Measurements from ENCODE around the gene APOBEC2.

APOBEC2 gene

DNA sequence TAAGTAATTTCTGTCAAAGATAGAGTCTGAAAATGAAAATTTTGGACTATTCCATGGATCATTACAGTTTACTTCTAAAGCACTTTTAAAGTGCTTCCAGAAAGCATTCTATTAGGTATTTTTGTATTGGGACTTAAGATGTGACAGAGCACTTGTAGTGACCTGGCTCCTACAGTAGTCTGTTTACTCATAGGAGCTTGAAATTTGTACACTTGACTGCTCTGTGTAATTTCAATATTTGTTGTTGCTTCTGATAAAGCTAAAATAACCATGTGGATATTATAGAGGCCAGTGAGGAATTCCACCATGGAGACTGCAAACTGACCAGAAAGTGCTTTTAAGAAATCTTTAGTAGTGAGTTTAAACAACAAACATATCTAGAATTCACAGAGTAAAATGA, 30.1 kb downstream of the APOBEC2 start:
- Histone ChIP-seq H3K27ac (ENCODE audit: insufficient read depth, low read depth, low read length, poor library complexity, severe bottlenecking) (no peak overlapping the region), H3K36me3 (ENCODE audit: control insufficient read depth, insufficient read depth, low read length) (peaks cover 29% of the 10 kb centered on the region), H3K9me3 (ENCODE audit: control insufficient read depth, low read length) (no peaks in the 10 kb centered on the region), H3K4me1 (ENCODE audit: control insufficient read depth, insufficient read depth, low read length) (no peaks in the 10 kb centered on the region), H3K27me3 (ENCODE audit: control insufficient read depth, insufficient read depth, low read length, poor library complexity, severe bottlenecking) (no peaks in the 10 kb centered on the region), H3K4me3 (ENCODE audit: insufficient read depth, low read depth, low read length) (no peak overlapping the region)

DNA sequence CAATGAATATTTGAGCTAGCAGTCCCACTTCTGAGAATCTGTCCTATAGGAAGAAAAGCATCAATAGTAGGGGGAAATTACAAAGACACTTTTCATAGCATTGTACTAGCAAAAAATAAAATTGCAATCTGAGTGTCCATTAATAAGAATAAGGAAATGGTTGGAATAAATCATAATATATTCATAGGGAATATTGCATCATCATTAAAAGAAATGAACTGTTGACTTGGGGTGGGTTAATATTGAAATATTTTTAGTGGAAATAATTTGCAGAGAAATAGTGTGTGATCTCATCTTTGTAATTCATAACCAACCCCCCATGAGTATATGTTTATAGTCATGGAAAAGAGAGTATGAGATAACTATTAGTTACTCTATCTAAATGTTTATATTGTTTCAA, 32.2 kb downstream of the APOBEC2 start:
- Histone ChIP-seq H3K36me3 (ENCODE audit: control insufficient read depth, insufficient read depth, low read length) (peaks cover 23% of the 10 kb centered on the region), H3K9me3 (ENCODE audit: control insufficient read depth, low read length) (no peaks in the 10 kb centered on the region), H3K4me3 (ENCODE audit: insufficient read depth, low read depth, low read length) (no peak overlapping the region), H3K27ac (ENCODE audit: insufficient read depth, low read depth, low read length, poor library complexity, severe bottlenecking) (no peak overlapping the region), H3K4me1 (ENCODE audit: control insufficient read depth, insufficient read depth, low read length) (no peaks in the 10 kb centered on the region), H3K27me3 (ENCODE audit: control insufficient read depth, insufficient read depth, low read length, poor library complexity, severe bottlenecking) (no peaks in the 10 kb centered on the region)

DNA sequence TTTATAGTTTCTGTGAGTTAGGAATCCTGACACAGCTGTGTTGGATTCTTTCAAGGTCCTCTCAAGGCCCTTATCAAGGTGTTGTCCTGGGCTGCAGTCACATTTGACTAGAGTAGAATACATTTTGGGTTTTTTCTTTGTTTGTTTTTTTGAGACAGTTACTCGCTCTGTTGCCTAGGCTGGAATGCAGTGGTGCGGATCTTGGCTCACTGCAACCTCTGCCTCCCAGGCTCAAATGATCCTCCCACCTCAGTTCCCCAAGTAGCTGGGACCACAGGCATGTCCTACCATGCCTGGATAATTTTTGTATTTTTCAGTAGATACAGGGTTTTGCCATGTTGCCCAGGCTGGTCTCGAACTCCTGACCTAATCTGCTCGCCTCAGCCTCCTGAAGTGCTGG, 35.4 kb downstream of the APOBEC2 start:
- Histone ChIP-seq H3K4me3 (ENCODE audit: insufficient read depth, low read depth, low read length) (no peak overlapping the region), H3K4me1 (ENCODE audit: control insufficient read depth, insufficient read depth, low read length) (no peaks in the 10 kb centered on the region), H3K27ac (ENCODE audit: insufficient read depth, low read depth, low read length, poor library complexity, severe bottlenecking) (no peak overlapping the region), H3K36me3 (ENCODE audit: control insufficient read depth, insufficient read depth, low read length) (peaks cover 35% of the 10 kb centered on the region), H3K9me3 (ENCODE audit: control insufficient read depth, low read length) (no peaks in the 10 kb centered on the region), H3K27me3 (ENCODE audit: control insufficient read depth, insufficient read depth, low read length, poor library complexity, severe bottlenecking) (no peaks in the 10 kb centered on the region)
- 88 to 92% methylated on average over 3 to 4 of the region's 4 CpGs for WGBS, 2 experiments

DNA sequence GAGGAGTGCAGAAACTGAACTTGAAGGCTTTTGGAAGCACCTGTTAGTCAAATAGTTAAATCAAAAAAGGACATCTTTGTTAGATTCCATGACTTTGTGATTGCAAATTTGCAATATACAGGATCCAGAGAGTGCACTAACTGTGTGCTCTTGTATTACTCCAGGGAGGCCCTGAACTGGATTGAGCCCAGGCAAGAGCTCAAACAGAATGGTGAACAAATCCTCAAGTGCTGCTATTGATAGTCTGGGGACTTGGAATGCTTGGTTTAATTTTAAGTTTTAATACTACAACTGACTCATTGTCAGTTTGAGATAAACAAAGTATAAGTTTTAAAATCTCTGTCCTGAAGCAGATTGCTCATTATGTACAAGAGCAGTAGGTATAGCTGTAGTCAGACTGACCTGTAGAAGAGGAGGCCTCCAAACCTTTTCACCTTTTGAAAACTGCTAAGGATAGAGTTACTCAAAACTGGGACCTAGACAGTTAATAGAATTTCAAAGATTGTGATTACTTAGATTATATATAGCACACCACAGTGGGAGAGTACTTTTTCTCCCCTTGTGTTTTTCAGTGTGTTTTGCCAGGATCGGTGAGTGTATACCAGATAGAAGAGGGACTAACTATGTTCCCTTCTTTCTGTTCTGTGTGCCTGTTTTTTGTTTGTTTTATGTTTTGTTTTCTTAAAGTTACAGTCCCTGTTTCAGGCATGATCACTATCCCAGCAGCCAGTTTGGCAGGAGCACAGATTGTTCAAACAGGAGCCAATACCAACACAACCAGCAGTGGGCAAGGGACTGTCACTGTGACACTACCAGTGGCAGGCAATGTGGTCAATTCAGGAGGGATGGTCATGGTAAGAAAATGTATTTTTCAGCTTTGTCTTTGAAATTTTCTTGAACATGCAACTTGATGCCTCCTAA, 38.1 kb downstream of the APOBEC2 start:
- Histone ChIP-seq H3K27me3 (ENCODE audit: control insufficient read depth, insufficient read depth, low read length, poor library complexity, severe bottlenecking) (no peaks in the 10 kb centered on the region), H3K9me3 (ENCODE audit: control insufficient read depth, low read length) (no peaks in the 10 kb centered on the region), H3K4me3 (ENCODE audit: insufficient read depth, low read depth, low read length) (no peak overlapping the region), H3K27ac (ENCODE audit: insufficient read depth, low read depth, low read length, poor library complexity, severe bottlenecking) (no peak overlapping the region), H3K4me1 (ENCODE audit: control insufficient read depth, insufficient read depth, low read length) (no peaks in the 10 kb centered on the region), H3K36me3 (ENCODE audit: control insufficient read depth, insufficient read depth, low read length) (peaks cover 55% of the 10 kb centered on the region)
- WGBS, 2 experiments, result 38 to 57% methylated on average over 1 of the region's 1 CpG

DNA sequence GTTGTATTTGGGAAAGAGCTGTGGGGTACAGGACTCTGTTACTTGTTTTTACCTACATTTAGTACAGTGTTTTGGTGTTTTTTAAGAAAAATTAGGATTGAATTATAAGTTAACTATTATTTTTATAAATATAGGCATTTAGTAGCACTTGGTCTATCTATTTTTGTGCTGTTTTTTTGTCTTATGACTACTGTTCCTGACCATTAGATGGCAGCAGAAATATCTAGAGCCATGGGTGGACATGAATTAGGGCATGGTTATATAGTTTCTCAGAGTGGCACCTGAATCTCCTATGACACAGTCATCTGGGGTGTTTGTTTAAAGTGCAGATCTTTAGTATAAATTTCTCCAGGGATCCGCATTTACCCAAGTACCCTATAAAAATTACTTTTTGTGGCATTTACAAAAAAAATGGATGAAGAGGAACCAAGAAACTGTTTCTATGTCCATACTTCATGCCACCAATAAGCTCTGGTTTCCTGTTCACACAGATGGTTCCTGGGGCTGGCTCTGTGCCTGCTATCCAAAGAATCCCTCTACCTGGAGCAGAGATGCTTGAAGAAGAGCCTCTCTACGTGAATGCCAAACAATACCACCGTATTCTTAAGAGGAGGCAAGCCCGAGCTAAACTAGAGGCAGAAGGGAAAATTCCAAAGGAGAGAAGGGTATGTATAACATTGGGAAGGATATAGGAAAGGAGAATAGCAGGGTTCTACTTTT, 39.6 kb downstream of the APOBEC2 start:
- Histone ChIP-seq H3K4me1 (ENCODE audit: control insufficient read depth, insufficient read depth, low read length) (no peaks in the 10 kb centered on the region), H3K4me3 (ENCODE audit: insufficient read depth, low read depth, low read length) (no peak overlapping the region), H3K36me3 (ENCODE audit: control insufficient read depth, insufficient read depth, low read length) (peaks cover 68% of the 10 kb centered on the region), H3K27ac (ENCODE audit: insufficient read depth, low read depth, low read length, poor library complexity, severe bottlenecking) (no peak overlapping the region), H3K27me3 (ENCODE audit: control insufficient read depth, insufficient read depth, low read length, poor library complexity, severe bottlenecking) (no peaks in the 10 kb centered on the region), H3K9me3 (ENCODE audit: control insufficient read depth, low read length) (no peaks in the 10 kb centered on the region)
- WGBS, 2 experiments, result 96% methylated on average over 3 to 4 of the region's 4 CpGs

DNA sequence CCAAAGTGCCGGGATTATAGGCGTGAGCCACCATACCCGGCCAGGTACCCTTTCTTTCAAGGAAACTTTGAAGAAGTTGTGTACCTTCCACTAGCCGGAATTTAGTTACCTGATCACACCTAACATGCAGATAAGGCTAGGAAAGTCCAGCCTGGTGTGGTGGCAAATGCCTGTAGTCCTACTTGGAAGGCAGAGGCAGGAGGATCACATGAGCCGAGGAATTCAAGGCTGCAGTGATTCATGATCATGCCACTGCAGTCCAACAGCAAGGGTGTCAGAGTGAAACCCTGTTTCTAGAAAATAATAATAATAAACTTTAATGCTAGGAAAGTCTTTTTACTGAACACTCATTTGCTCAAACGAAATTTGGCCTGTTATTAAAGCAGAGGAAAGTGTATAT, 40.7 kb downstream of the APOBEC2 start:
- Histone ChIP-seq H3K4me3 (ENCODE audit: insufficient read depth, low read depth, low read length) (no peak overlapping the region), H3K27ac (ENCODE audit: insufficient read depth, low read depth, low read length, poor library complexity, severe bottlenecking) (no peak overlapping the region), H3K9me3 (ENCODE audit: control insufficient read depth, low read length) (no peaks in the 10 kb centered on the region), H3K27me3 (ENCODE audit: control insufficient read depth, insufficient read depth, low read length, poor library complexity, severe bottlenecking) (no peaks in the 10 kb centered on the region), H3K4me1 (ENCODE audit: control insufficient read depth, insufficient read depth, low read length) (no peaks in the 10 kb centered on the region), H3K36me3 (ENCODE audit: control insufficient read depth, insufficient read depth, low read length) (peaks cover 79% of the 10 kb centered on the region)
- WGBS, 2 experiments, result 95 to 96% methylated on average over 5 to 6 of the region's 6 CpGs

DNA sequence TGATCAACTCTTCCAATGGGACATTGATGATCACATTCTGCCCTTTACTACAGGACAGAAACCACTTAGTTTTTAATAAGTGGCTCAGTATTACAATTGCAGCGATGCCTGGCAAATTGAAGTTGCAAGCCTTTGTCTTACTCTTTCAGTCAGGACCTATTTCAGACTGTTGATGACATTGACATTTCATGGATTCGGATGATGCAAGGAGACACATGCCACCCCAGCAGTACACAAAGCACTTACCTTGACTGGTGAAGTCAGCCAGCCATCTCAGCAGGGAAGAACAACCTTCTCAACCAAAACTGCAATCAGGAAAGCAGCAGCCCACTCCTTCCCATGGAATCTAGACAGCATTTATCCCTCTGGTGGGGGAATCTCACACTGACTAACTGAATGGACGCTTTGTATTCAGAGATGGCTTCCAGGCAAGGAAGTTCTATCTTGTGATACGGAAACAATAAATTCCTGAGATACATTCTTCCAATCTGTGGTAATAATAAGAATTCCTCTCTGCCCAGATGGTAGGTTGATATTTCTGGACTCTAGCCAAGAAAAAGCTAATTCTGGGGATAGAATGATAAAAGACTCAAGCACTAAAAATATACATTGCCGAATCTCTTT, 44.6 kb downstream of the APOBEC2 start:
- Histone ChIP-seq H3K27me3 (ENCODE audit: control insufficient read depth, insufficient read depth, low read length, poor library complexity, severe bottlenecking) (no peaks in the 10 kb centered on the region), H3K9me3 (ENCODE audit: control insufficient read depth, low read length) (no peaks in the 10 kb centered on the region), H3K27ac (ENCODE audit: insufficient read depth, low read depth, low read length, poor library complexity, severe bottlenecking) (no peak overlapping the region), H3K4me1 (ENCODE audit: control insufficient read depth, insufficient read depth, low read length) (no peaks in the 10 kb centered on the region), H3K4me3 (ENCODE audit: insufficient read depth, low read depth, low read length) (no peak overlapping the region), H3K36me3 (ENCODE audit: control insufficient read depth, insufficient read depth, low read length) (peaks cover 65% of the 10 kb centered on the region)
- WGBS, 2 experiments, result 91 to 94% methylated on average over 4 to 5 of the region's 5 CpGs

DNA sequence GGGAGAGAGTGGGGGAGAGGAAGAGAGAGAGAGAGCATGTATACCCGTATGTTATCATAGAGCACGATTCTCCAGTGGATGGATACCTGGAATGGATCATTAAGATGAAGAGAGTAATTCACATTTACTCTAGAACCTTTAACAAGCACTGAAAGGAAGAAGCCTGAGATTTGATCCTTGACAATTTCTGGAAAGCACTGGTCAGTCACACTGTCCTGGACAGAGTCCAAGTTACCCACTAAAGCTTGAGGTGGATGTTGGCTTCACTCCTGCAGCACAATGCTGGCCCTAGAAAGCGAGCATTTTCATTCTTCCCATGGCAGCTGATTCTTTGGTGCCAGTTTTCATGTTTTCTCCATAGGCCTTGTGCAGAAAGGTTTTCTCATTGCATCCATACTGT, 45.4 kb downstream of the APOBEC2 start:
- no peaks in the 10 kb centered on the region for H3K27me3 ChIP-seq (ENCODE audit: control insufficient read depth, insufficient read depth, low read length, poor library complexity, severe bottlenecking)
- H3K4me3 ChIP-seq (ENCODE audit: insufficient read depth, low read depth, low read length), result no peak overlapping the region
- no peak overlapping the region for H3K27ac ChIP-seq (ENCODE audit: insufficient read depth, low read depth, low read length, poor library complexity, severe bottlenecking)
- peaks cover 59% of the 10 kb centered on the region for H3K36me3 ChIP-seq (ENCODE audit: control insufficient read depth, insufficient read depth, low read length)
- 91 to 98% methylated on average over 3 of the region's 3 CpGs for WGBS, 2 experiments
- H3K9me3 ChIP-seq (ENCODE audit: control insufficient read depth, low read length), result no peaks in the 10 kb centered on the region
- no peaks in the 10 kb centered on the region for H3K4me1 ChIP-seq (ENCODE audit: control insufficient read depth, insufficient read depth, low read length)

DNA sequence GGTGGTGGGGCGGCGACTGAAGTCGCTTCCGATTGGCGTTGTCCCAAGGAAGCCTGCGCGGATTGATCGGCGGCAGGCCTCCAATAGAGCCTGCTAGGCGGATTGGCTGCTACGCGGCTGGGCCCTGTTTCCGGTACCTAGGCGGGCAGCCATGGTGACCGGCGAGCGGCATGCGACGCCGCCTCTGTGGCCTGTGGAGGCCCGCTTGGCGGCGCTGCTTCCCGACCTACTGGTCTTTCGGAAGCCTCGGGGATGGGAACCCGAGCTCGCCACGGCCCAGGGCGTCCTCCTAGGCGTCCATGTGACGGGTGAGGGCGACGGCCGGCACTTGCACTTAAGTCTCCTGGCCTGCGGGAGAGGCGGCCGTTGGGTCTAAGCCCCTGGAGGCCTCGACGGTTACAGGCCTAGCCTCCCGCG, 47.9 kb downstream of the APOBEC2 start:
- Histone ChIP-seq H3K27ac (ENCODE audit: insufficient read depth, low read depth, low read length, poor library complexity, severe bottlenecking) (no peak overlapping the region), H3K4me3 (ENCODE audit: insufficient read depth, low read depth, low read length) (no peak overlapping the region), H3K36me3 (ENCODE audit: control insufficient read depth, insufficient read depth, low read length) (peaks cover 36% of the 10 kb centered on the region), H3K27me3 (ENCODE audit: control insufficient read depth, insufficient read depth, low read length, poor library complexity, severe bottlenecking) (no peaks in the 10 kb centered on the region), H3K9me3 (ENCODE audit: control insufficient read depth, low read length) (no peaks in the 10 kb centered on the region), H3K4me1 (ENCODE audit: control insufficient read depth, insufficient read depth, low read length) (no peaks in the 10 kb centered on the region)
- WGBS, 2 experiments, result 95 to 96% methylated on average over 42 of the region's 42 CpGs

DNA sequence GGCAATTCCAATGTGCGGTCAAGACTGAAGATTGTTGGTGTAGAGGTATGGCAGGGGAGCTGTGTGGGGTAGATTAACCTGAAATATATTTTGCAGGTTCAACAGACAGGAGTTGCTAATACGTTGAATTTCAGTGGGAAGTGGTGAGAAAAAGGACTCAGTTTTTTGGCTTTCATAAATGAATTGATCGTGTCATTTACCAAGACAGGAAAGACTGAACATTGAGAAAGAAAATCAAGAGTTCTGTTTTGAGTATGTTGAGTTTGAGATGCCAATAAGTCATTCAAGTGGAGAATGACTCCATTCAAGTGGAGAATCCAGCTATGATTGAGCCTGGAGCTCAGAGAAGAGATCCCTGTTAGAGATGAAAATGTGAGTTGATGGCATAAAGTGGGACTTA, 50.8 kb downstream of the APOBEC2 start:
- H3K27ac ChIP-seq (ENCODE audit: insufficient read depth, low read depth, low read length, poor library complexity, severe bottlenecking), result no peak overlapping the region
- peaks cover 8% of the 10 kb centered on the region for H3K36me3 ChIP-seq (ENCODE audit: control insufficient read depth, insufficient read depth, low read length)
- H3K9me3 ChIP-seq (ENCODE audit: control insufficient read depth, low read length), result no peaks in the 10 kb centered on the region
- WGBS, 2 experiments, result 93 to 94% methylated on average over 3 of the region's 3 CpGs
- H3K27me3 ChIP-seq (ENCODE audit: control insufficient read depth, insufficient read depth, low read length, poor library complexity, severe bottlenecking), result no peaks in the 10 kb centered on the region
- H3K4me1 ChIP-seq (ENCODE audit: control insufficient read depth, insufficient read depth, low read length), result no peaks in the 10 kb centered on the region
- H3K4me3 ChIP-seq (ENCODE audit: insufficient read depth, low read depth, low read length), result no peak overlapping the region

Measured in ectodermal cell (in vitro differentiated cells).